Activated CD8-positive, alpha-beta memory T cell treated with anti-CD3 and anti-CD28 coated beads, Interleukin-2, amount 10 ng/mL, durations not matched to agents 7 days and 5 days (primary cell): ENCODE data around the gene DDI2. TPM values are rescaled to one million over a fixed set of nuclear protein-coding genes. Genes with fewer than 3 reads are reported as not detected.
A peak's percentile ranks its signal among the peaks of the same experiment; 100 is the strongest.

Experiments
- ATAC-seq: fragments of 150-1000 bp; cut with Tn5 transposase; one replicate; pipeline ENCODE4 v1.10.0; 2021; ENCODE audit warnings: moderate library complexity
- CTCF ChIA-PET: fragments of 350-600 bp; sonication (Branson Sonifier 250); formaldehyde crosslinking; loops from one replicate; lab custom pipeline; 2021; ENCODE audit warnings: antibody characterized with exemption; lab: Charles Lee
- DNase-seq: peaks from one replicate; pipeline ENCODE4 v3.0.0-alpha.2; 2020
- H3K27ac Mint-ChIP-seq: one replicate; pipeline ENCODE4 v1.8.0; 2021; ENCODE audit warnings: mild to moderate bottlenecking, mixed read lengths
- H3K27me3 Mint-ChIP-seq: one replicate; pipeline ENCODE4 v1.8.0; 2021; ENCODE audit warnings: mixed read lengths
- H3K36me3 Mint-ChIP-seq: one replicate; pipeline ENCODE4 v1.8.0; 2021; ENCODE audit warnings: mild to moderate bottlenecking, mixed read lengths
- H3K4me1 Mint-ChIP-seq: one replicate; pipeline ENCODE4 v1.8.0; 2021; ENCODE audit warnings: mixed read lengths
- H3K4me3 Mint-ChIP-seq: one replicate; pipeline ENCODE4 v1.8.0; 2021; ENCODE audit warnings: mild to moderate bottlenecking, moderate library complexity, mixed read lengths
- H3K9me3 Mint-ChIP-seq: one replicate; pipeline ENCODE4 v1.8.0; 2022; ENCODE audit warnings: low read depth, mixed read lengths
- total RNA-seq, 2 experiments: library from RNA; stranded (reverse); gene quantifications; one replicate each; pipeline ENCODE4 v1.2.3, GENCODE V29; 2021

The DDI2 gene
- total RNA-seq, 2 experiments from 2014 or later, result 24.0 to 31.4 TPM

- peaks cover 20% of the 10 kb centered on the region for H3K4me1 Mint-ChIP-seq
- CTCF ChIA-PET, result interaction anchor here (1.6 kb wide), 1 partner anchor 402 kb away, joined by 3 read pairs; no protein-coding TSS in a partner anchor
- DNase-seq (no peak), ATAC-seq (no peak)
- H3K27ac Mint-ChIP-seq, result no peak overlapping the region
- H3K4me3 Mint-ChIP-seq, result no peak overlapping the region
- no peaks in the 10 kb centered on the region for H3K36me3 Mint-ChIP-seq
- H3K9me3 Mint-ChIP-seq, result no peaks in the 10 kb centered on the region
- no peaks in the 10 kb centered on the region for H3K27me3 Mint-ChIP-seq
Measured at GRCh38 chr1:15680561-15681348, 63.5 kb downstream of the DDI2 start.

- no peaks in the 10 kb centered on the region for H3K27me3 Mint-ChIP-seq
- no peaks in the 10 kb centered on the region for H3K36me3 Mint-ChIP-seq
- no peak for DNase-seq
- no peak for ATAC-seq
- peaks cover 26% of the 10 kb centered on the region for H3K4me1 Mint-ChIP-seq
- no peaks in the 10 kb centered on the region for H3K9me3 Mint-ChIP-seq
- CTCF ChIA-PET, result no interaction called here
- H3K27ac Mint-ChIP-seq, result peak overlapping the region; percentile 11
- no peak overlapping the region for H3K4me3 Mint-ChIP-seq
Measured at GRCh38 chr1:15681349-15682292, 64.4 kb downstream of the DDI2 start.

GRCh38 chr1:15682936-15683341, 65.7 kb downstream of the DDI2 start:
- Mint-ChIP-seq H3K9me3 (no peaks in the 10 kb centered on the region), H3K4me3 (peak overlapping the region; percentile 57), H3K4me1 (peaks cover 39% of the 10 kb centered on the region), H3K36me3 (peaks cover 3% of the 10 kb centered on the region), H3K27me3 (no peaks in the 10 kb centered on the region), H3K27ac (peak overlapping the region; percentile 80)
- CTCF ChIA-PET, result no interaction called here
- ATAC-seq (no peak), DNase-seq (no peak)

GRCh38 chr1:15683345-15684039, 66.2 kb downstream of the DDI2 start:
- CTCF ChIA-PET, result no interaction called here
- Mint-ChIP-seq H3K4me1 (peaks cover 39% of the 10 kb centered on the region), H3K36me3 (peaks cover 5% of the 10 kb centered on the region), H3K9me3 (no peaks in the 10 kb centered on the region), H3K27ac (peak overlapping the region; percentile 75), H3K27me3 (no peaks in the 10 kb centered on the region), H3K4me3 (peak overlapping the region; percentile 69)
- no peak for DNase-seq
- no peak for ATAC-seq

GRCh38 chr1:15684042-15684461, 66.8 kb downstream of the DDI2 start, which contains the start of gene PLEKHM2:
PLEKHM2 (plus strand) TSS chr1:15684320; CDS start chr1:15684559, 239 bp downstream.
- H3K4me1 Mint-ChIP-seq, result peaks cover 37% of the 10 kb centered on the region
- H3K27ac Mint-ChIP-seq, result peak within 1 kb of the TSS; percentile 83
- H3K36me3 Mint-ChIP-seq, result peaks cover 6% of the 10 kb centered on the region
- peak; percentile 90 for ATAC-seq
- peak within 1 kb of the TSS; percentile 79 for H3K4me3 Mint-ChIP-seq
- no peaks in the 10 kb centered on the region for H3K27me3 Mint-ChIP-seq
- DNase-seq, result no peak
- H3K9me3 Mint-ChIP-seq, result no peaks in the 10 kb centered on the region
- CTCF ChIA-PET, result no interaction called here

- CTCF ChIA-PET, result interaction anchor here (0.6 to 1.5 kb wide), 3 partner anchors 12 to 106 kb away, joined by 3 to 4 read pairs (median 4); no protein-coding TSS in a partner anchor
- Mint-ChIP-seq H3K36me3 (peaks cover 6% of the 10 kb centered on the region), H3K27me3 (no peaks in the 10 kb centered on the region), H3K4me3 (peak overlapping the region; percentile 79), H3K27ac (peak overlapping the region; percentile 83), H3K9me3 (no peaks in the 10 kb centered on the region), H3K4me1 (peaks cover 37% of the 10 kb centered on the region)
- ATAC-seq (peak; percentile 54), DNase-seq (peak; percentile 63)
Measured at GRCh38 chr1:15684468-15685291, 67.4 kb downstream of the DDI2 start.

GRCh38 chr1:15685820-15686219, 68.6 kb downstream of the DDI2 start:
- Mint-ChIP-seq H3K27me3 (no peaks in the 10 kb centered on the region), H3K9me3 (no peaks in the 10 kb centered on the region), H3K36me3 (peaks cover 9% of the 10 kb centered on the region), H3K4me1 (peaks cover 36% of the 10 kb centered on the region), H3K4me3 (peak overlapping the region; percentile 79), H3K27ac (peak overlapping the region; percentile 58)
- ATAC-seq, result no peak
- CTCF ChIA-PET, result interaction anchor here (0.7 to 1.5 kb wide), 3 partner anchors 11 to 57 kb away, joined by 3 to 4 read pairs (median 4); no protein-coding TSS in a partner anchor
- no peak for DNase-seq

- DNase-seq, result no peak
- H3K4me3 Mint-ChIP-seq, result no peak overlapping the region
- no peak for ATAC-seq
- H3K27ac Mint-ChIP-seq, result no peak overlapping the region
- no peaks in the 10 kb centered on the region for H3K9me3 Mint-ChIP-seq
- H3K4me1 Mint-ChIP-seq, result peaks cover 33% of the 10 kb centered on the region
- CTCF ChIA-PET, result no interaction called here
- H3K36me3 Mint-ChIP-seq, result peaks cover 9% of the 10 kb centered on the region
- H3K27me3 Mint-ChIP-seq, result no peaks in the 10 kb centered on the region
Measured at GRCh38 chr1:15687446-15687845, 70.2 kb downstream of the DDI2 start.

- CTCF ChIA-PET, result no interaction called here
- no peaks in the 10 kb centered on the region for H3K9me3 Mint-ChIP-seq
- H3K27me3 Mint-ChIP-seq, result no peaks in the 10 kb centered on the region
- no peak overlapping the region for H3K4me3 Mint-ChIP-seq
- peaks cover 13% of the 10 kb centered on the region for H3K36me3 Mint-ChIP-seq
- ATAC-seq (no peak), DNase-seq (no peak)
- no peak overlapping the region for H3K27ac Mint-ChIP-seq
- H3K4me1 Mint-ChIP-seq, result peaks cover 30% of the 10 kb centered on the region
Measured at GRCh38 chr1:15690317-15690716, 73.1 kb downstream of the DDI2 start.

- peaks cover 22% of the 10 kb centered on the region for H3K4me1 Mint-ChIP-seq
Measured at GRCh38 chr1:15691434-15692032, 74.3 kb downstream of the DDI2 start.

GRCh38 chr1:15692121-15692682, 74.9 kb downstream of the DDI2 start:
- Mint-ChIP-seq H3K4me3 (no peak overlapping the region), H3K9me3 (no peaks in the 10 kb centered on the region), H3K27me3 (no peaks in the 10 kb centered on the region), H3K4me1 (peaks cover 23% of the 10 kb centered on the region), H3K27ac (no peak overlapping the region), H3K36me3 (peaks cover 17% of the 10 kb centered on the region)
- CTCF ChIA-PET, result no interaction called here
- DNase-seq (no peak), ATAC-seq (no peak)

More at GRCh38 chr1:15691434-15692032, 74.3 kb downstream of the DDI2 start:
- ATAC-seq (no peak), DNase-seq (no peak)
- Mint-ChIP-seq H3K27ac (no peak overlapping the region), H3K4me3 (no peak overlapping the region), H3K27me3 (no peaks in the 10 kb centered on the region), H3K9me3 (no peaks in the 10 kb centered on the region), H3K36me3 (peaks cover 14% of the 10 kb centered on the region)
- CTCF ChIA-PET, result no interaction called here
